HG02798 (cell line): Measurements from ENCODE around the gene ROBO1.

Source experiments
- ATAC-seq: cut with Tn5 transposase; IDR thresholded peaks from one replicate; pipeline ENCODE4 v1.9.1; 2021; ENCODE audit warnings: mild to moderate bottlenecking; ENCODE audit not compliant: unreplicated experiment, poor library complexity

The ROBO1 gene

GRCh38 chr3:79480746-79481145 is 287.1 kb downstream of the ROBO1 start:
- ATAC-seq: no peak

DNA sequence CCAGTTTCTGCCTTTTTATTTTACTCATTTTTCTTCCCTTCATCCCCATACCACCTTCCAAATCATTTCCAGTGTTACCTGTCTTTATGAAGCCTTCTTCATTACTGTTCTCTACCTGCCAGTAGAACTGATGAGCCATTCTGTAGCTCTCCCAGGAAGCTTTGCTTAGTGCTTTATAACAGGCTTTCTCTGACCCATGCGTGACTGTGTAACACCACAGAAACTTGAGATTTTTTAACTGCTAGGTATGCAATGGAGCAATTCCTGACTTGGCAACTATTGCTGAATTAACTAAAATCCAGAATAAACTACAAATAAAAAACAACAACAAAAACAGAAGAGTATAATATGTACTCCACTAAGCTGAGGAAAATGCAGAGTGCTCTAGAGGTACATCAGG is 289.2 kb downstream of the ROBO1 start:
- ATAC-seq: no peak

DNA sequence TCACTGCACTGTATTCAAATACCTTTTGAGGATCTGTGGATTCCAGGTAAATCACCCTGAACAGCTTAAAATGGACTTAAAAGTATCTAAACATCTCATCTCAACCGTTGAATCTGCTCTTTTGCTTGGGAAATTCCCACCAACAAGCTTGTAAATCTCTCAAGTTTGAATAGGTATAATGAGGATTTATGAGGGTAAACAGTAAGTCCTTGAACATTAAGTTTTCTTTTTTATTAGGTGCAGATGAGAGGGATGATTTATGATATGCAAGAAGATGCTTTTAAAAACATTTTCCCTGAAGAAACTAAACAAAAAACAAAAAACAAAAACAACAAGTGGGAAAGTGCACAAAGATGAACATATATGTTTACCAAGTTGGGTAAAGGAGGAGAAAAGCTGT is 290.6 kb downstream of the ROBO1 start:
- no peak for ATAC-seq

GRCh38 chr3:79473993-79474392 is 293.8 kb downstream of the ROBO1 start:
- ATAC-seq: no peak

DNA sequence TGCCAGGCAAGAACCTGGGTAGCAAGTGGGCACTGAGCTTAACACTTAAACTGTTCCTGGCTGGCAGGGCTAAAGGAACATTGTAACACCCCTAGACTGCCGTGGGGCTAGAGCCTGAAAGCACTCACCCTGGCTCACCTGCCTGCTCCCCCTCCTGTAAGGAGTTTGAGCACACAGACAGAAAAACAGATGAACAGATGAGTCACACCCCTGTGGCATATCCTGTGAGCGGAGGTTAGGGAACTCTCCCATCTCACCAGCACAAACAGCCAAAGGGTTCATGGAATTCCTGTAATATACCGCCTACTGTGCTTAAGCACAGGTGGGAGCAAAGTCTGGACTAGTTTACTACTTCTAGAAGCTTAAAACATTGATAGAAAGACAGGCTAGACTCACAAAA is 300.1 kb downstream of the ROBO1 start:
- no peak for ATAC-seq

GRCh38 chr3:79461129-79461792 is 306.5 kb downstream of the ROBO1 start:
- no peak for ATAC-seq

GRCh38 chr3:79453600-79453999 is 314.2 kb downstream of the ROBO1 start:
- no peak for ATAC-seq

GRCh38 chr3:79436387-79436786 is 331.4 kb downstream of the ROBO1 start:
- no peak for ATAC-seq

DNA sequence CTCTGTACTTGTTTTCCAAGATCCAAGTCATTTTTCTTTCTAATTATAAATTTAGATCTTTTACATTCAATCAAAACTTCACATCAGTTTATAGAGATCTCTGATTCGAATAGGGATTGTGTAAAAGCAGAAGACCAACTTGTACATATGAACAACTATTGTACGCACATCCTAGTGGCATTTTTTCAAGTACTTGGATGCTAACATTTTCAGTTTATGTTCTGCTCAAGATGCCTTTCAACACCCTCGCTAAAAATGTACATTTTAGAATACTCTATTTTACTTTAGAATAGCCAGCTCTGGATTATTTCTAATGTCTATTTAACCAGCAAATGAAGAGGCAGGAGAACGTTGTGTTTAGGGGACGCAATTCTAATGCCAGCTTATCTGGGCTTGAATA is 340.7 kb downstream of the ROBO1 start:
- no peak for ATAC-seq

DNA sequence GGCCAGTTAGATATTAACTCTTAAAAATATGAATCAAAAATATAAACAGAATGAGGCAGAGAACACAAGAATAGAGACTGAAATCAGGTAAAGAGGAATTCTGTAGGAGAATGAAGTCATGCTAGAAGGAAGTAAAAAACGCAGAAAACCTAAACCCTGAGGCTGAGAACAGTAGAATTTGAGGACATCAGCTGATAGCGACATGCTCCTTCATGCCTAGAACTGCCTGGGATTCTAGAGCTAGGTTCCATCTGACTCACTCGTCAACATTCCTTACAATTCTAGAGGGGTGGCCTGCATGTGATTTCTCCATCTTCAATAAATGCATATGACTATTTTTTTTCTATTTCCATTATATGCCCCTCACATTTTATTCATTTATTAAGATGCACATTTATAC is 343.0 kb downstream of the ROBO1 start:
- ATAC-seq: no peak

- no peak for ATAC-seq
Measured at GRCh38 chr3:79423417-79423816, 344.4 kb downstream of the ROBO1 start.

DNA sequence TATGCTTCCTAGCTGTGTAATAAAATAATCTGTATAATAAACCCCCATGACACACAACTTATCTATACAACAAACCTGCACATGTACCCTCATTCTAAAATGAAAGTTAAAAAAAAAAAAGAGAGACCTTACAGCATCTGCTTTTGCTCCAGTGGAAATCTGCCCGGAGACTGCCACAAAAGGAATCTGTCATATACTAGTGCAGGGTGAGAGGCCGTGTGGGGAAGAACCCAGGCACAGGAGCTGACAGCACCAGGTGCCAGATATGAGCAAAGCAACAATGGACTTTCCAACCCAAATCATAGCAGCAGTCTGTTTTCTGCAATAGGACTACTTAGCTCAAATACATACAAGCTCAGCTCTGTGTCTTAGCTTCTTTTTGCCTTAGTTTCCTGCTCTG is 346.5 kb downstream of the ROBO1 start:
- no peak for ATAC-seq

GRCh38 chr3:79418855-79419621 is 348.8 kb downstream of the ROBO1 start:
- ATAC-seq: no peak

- ATAC-seq: no peak
Measured at GRCh38 chr3:79415356-79415755, 352.4 kb downstream of the ROBO1 start.

GRCh38 chr3:79414806-79415205 is 353.0 kb downstream of the ROBO1 start:
- ATAC-seq: no peak

DNA sequence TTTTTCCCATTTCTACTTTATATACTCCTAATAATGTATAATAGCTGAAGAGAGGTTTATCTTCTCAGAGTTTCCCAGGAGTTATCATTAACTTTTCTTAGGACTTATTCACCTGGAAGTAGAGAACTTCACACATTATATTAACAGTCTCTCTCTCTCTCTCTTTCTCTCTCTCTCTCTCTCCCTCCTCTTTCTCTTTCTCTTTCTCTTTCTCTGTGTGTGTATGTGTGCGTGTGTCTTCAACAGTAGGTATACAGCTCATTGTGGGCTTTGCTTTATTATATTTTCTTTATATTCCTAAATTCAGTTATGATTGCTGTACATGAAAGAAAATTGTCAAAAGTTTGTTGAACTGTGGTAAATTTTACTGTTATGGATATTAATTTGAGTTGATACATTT is 353.8 kb downstream of the ROBO1 start:
- no peak for ATAC-seq

DNA sequence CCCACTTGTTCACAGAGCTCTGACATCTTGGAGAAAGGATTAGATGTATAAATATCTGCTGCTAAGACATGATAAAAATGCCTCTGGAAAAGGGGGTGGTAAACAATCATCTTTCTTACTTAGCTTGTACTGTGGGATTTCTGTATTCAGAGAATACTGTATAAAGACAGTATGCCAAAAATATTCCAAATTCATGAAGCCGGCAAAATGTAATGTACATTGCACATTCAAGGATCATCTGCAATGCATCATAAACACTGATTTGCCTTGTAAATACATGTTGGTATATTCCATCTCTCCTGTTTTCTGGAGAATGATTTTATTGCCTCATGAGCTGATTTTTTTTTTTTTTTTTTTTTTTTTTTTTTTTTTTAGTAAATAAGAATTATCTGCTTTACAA is 355.3 kb downstream of the ROBO1 start:
- no peak for ATAC-seq

- ATAC-seq: no peak
Measured at GRCh38 chr3:79410617-79411016, 357.2 kb downstream of the ROBO1 start.

DNA sequence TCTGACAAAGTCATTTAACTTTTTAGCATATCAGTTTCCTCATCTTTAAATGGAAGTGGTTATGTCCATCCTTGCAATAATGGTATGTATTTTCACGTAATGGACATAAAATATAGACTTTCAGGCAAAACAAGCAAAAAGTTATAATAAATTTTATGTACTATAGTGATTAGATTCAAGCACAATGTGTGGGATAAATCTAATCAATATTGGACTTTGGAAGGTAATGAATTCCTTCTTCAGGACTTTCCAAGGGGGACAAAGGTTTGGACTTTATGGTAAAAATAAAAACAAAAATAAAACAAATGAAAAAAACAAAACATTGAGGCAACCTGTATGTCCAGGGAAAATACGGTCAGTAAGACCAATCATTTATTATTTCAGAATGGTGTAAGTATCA is 357.7 kb downstream of the ROBO1 start:
- no peak for ATAC-seq

GRCh38 chr3:79406175-79406574 is 361.6 kb downstream of the ROBO1 start:
- ATAC-seq: no peak

GRCh38 chr3:79405183-79405582 is 362.6 kb downstream of the ROBO1 start:
- no peak for ATAC-seq

DNA sequence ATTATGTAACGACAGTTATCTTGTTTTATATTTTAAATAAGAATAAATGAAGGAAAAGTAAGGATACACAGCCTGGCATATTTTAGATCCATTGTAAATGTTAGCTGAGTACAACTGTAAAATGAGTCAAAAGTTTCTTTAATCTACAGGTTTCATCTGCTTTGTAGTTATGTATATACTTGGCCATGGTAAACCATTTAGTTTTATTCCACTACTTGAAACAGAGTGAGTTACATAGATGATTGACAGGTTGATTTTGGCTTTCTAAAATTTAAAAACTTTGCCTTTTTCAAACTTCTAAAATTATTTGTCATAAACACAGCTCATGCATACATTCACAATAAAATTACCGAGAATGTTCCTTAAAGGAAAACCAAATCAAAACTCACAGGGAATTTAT is 371.2 kb downstream of the ROBO1 start:
- ATAC-seq: no peak
